GM21423 (cell line): ENCODE data around the gene RNF112.

Source experiments
- ATAC-seq: cut with Tn5 transposase; IDR thresholded peaks from one replicate; pipeline ENCODE4 v1.9.1; 2021; ENCODE audit warnings: mild to moderate bottlenecking, moderate library complexity; ENCODE audit not compliant: unreplicated experiment

The RNF112 gene, protein sequence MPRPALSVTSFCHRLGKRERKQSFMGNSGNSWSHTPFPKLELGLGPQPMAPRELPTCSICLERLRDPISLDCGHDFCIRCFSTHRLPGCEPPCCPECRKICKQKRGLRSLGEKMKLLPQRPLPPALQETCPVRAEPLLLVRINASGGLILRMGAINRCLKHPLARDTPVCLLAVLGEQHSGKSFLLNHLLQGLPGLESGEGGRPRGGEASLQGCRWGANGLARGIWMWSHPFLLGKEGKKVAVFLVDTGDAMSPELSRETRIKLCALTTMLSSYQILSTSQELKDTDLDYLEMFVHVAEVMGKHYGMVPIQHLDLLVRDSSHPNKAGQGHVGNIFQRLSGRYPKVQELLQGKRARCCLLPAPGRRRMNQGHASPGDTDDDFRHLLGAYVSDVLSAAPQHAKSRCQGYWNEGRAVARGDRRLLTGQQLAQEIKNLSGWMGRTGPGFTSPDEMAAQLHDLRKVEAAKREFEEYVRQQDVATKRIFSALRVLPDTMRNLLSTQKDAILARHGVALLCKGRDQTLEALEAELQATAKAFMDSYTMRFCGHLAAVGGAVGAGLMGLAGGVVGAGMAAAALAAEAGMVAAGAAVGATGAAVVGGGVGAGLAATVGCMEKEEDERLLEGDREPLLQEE

DNA sequence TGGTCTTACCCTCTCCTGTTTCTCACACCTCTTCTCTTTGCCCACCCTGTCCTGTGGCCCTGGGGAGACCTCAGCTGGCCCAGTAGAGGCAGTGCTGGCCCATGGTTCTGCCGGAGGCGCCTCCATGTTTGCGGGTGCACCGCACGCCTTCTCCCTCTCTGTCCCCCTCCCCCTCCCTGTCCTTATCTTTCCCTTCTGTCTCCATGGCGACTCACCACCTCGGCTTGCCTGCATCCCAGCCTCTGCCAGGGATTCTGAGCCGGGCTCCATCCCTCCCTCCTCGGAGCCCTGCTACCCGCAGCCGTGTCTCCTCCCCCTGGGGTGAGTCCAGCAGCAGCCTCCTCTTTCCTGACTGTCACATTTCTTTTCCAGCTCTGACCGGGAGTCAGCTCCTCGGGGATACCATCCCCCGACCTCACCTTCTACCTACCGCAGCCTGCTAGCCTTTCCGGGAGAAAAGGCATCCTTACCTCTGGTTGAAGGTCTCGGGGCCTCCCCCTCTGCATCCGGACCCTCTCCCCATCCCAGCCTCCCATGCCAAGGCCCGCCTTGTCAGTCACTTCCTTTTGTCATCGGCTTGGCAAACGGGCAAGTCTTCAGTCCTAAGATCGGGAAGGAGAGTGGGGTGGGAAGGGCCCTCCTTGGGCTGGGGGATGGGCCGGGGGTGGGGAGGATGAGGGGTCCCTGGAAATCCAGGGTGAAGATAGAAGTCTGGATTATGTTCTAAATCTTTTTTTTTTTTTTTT lies at the start of gene RNF112:
RNF112 (plus strand) TSS at position 358 of the 746 bp plus-strand sequence; CDS start at position 535, 177 bp downstream.
- no peak for ATAC-seq

DNA sequence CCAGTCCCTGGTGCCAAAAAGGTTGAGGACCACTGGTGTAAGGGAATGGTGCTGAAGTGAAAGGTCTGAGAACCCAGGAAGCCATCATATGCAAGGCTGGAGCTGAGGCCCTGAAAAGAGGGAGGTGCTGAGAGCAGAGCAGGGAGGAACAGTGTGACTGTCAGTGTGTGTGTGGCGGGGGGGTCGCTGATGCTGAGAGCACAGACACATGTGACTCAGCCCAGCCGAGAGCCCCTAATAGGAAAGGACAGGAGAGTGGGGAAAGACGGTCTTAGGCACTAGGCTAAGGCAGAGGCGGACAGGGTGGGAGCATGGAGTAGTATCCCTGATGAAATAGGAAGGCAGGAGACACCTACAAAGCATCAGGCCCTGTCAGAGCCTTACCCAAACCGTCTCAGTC lies 49.7 kb upstream of the RNF112 start:
- no peak for ATAC-seq

DNA sequence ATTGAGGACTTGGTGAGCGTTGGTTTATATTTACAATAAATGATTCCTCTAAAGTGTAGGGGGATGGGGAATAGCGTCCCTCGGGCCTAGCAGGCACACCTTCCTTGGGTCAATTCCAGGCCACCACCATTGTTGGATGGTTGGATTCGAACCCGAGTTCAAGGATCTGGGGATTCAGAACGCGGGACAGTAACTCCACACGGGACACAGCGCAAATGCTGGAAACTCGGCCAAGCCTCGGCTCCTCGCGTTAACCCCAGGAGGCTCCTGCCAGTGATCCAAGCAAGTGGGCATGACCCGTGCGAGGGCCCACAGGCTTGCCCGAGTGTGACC lies 49.1 kb upstream of the RNF112 start:
- no peak for ATAC-seq

DNA sequence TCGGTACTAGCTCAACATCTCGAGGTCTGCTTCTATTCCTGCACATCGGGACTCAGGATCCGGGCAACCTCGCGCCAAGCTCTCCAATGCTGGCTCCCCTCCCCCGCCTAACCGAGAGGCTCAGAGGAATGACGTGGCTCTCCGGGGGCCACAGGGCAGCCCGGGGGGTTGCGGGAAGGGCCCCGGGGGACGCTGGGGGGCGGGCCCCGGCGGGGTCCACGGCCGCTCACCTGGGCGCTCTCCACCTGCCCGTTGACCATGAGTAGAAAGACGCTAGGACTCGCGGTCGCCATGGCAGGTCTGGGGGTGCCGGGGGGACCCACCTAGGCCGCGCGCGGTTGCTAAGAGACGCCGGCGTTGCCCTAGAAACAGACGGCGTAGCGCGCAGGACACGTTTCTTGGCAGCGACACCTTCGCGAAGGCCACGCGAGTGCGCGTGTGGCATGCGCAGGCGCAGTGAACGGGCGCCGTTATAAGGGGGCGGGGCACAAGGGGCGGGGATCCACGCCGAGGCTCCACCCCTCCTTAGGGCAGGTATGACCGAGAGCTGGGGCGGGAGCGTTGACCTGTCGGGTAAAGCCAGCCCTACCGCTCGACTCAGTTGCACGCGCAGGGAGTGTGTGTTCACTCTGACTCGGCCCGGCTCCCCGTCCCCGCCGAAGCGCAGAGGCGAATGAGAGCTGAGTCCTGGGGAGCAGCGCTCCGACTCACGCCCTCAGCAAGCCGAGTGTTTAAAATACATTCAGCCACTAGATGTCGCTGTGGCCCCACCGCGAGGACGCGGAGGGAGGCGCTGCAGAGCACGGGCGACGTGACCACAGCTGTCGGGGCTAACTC lies 48.5 kb upstream of the RNF112 start, which contains the start of gene B9D1:
B9D1 (minus strand) TSS at position 447 of the 837 bp plus-strand sequence; CDS start at position 293, 154 bp downstream.
- peak; percentile 75 for ATAC-seq

DNA sequence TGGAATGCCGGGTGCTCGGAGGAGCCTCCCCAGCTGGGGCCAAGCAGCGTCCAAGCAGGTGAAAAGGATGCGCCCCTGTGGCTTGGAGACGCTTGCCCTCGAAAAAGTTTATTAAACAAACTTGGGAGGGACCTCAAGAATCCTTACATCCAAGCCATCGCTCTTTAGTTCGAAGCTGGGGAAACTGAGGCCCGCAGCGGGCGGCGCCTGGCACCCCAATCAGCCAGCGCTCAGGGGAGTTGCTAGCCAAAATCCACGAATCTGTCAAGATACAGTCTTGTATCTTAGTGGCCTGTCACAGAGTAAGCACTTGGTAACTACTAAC lies 48.0 kb upstream of the RNF112 start:
- ATAC-seq = no peak

DNA sequence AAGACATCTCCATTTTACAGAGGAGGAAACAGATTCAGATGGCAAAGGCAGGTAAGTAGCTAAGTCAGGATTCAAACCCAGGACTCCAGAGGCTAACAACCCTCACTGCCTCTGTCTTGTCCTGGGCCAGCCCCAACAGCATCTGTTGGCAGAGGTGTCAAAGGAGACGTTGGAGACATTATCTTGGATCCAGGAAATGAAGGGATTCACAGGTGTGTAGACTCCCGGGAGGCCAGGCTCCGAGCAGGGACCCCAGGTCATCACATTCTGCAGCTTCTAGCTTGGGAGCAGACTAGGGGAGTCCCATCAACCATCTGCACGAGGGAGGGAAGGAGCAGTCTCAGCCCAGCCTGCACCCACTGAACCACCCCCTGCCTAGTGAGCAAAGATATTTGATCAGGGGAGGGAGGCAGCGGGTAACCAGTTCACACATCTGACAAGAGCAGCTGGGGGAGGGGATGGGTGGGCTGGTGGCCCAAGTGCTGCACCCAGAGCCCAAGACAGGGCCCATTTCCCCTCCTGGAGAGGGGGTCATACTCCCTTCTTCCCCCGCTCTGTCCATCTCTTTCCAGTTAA lies 47.5 kb upstream of the RNF112 start:
- no peak for ATAC-seq

DNA sequence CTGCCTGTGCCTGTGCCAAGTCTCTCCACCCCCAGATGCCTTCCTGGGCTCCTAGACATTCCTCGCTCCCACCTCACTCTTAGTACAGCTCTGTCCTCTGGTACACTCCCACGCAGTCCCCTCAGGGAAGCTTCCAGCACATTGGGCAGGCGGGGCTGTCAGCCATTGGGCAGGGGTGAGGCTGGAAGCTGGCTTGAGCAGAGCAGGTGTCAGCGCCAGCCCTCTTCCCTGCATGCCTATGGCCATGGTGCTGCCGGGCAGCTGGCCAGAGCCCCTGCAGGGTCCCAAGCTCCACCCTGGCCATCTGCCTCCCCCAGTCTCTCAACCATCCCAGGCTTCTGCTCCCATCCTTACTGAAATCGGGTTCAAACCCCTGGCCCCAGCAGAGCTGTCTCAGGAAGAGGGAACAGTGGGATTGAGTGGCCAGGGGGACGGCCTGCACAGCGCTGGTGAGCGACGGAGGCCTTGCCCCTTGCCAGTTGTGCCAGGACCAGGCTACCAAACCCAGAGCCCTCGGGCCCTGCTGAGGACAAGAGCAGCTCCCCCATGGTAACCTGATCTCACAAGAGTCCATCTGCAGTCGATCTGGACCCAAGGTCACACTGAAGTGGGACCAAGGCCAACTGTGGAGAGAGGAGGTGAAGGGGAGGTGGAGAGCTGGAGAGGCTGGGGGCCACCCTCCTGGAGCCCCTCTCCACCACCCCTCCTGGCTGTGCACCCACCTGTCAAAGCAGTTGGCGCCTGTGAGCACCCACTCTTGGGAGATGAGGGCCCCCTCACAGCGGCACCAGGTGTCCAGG lies 46.1 kb upstream of the RNF112 start:
- no peak for ATAC-seq

DNA sequence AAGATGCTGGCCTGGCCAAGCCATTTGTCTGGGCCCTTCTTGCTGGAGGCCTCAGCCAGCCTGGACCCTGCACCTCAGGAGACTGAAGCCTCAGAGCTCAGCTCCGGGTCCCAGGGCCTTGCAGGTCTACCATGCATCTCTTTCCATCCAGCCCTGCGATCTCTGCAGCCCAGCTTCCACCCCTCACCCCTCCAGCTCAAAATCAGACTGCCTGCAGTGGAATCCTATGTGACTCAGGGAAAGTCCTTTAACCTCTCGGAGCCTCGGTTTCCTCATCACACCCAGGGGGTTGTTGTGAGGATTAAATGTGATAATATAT lies 45.6 kb upstream of the RNF112 start:
- no peak for ATAC-seq

DNA sequence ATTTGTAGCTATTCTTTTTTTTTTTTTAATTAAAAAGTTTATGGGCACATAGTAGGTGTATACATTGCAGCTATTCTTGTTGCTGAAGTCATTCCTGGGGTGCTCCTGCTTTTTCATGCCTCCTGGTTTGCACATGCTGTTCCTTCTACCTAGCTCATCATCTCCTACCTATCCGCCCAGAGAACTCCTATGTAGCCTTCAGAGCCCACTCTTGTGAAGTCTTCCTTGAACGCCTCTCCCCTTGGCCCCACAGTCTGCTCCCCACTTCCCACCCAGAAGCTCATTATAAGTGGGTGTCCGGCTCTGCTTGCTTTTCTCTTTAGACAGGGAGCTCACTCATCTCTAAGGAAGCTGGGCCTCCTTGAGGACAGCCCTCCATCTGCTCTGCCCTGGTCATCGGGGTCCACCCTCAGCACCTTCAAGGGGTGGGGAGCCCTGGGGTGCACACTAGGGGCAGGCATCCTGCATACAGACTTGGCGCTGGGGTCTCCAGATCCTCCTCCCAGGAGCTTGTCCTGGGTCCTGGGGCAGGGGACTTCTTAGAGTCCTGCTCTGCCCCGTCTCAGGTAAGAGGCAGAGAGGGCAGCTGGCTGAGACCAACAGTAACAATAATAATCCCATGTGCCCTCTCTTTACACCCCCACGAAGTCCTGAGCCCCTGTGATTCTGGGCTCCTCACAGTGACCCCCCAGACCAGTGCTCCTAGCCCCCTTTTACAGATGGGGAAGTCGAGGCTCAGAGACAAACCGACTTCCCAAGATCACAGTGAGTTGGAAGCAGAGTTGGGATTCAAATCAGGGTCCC lies 45.0 kb upstream of the RNF112 start:
- ATAC-seq = no peak

DNA sequence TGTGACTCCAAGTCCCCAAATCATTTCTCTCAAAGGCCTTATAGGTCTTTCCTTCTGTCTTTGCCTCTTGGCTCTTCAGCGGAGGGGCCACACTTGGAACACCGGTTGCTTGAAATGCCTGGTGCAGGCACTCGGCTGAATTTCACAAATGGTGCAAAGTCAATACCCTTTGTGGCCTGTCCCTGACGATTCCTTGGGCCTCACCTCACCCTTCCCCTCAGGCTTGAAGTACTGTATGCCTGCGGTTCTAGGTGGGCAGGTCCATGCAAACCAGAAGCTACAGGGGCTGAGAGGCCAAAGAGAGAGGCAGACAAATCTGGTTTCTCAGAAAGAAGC lies 44.4 kb upstream of the RNF112 start:
- no peak for ATAC-seq

DNA sequence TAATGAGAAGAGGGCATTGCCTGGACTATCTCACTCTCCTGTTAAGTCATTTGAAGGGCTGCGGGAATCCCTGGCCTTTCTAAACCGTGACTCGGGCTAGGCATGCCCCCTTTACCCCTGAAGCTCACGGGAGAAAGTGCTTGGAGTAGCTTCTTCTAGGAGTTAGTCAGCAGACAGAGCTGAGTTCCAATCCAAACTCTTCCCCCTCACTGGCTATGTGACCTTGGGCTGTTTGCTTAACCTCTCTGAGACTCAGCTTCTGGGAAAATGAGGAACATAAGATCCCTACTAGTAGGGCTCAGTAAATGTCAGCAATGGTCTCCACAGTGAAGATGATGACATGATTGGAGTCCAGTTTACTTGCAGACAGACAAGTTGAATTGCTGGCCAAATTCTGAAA lies 42.8 kb upstream of the RNF112 start:
- ATAC-seq = no peak

DNA sequence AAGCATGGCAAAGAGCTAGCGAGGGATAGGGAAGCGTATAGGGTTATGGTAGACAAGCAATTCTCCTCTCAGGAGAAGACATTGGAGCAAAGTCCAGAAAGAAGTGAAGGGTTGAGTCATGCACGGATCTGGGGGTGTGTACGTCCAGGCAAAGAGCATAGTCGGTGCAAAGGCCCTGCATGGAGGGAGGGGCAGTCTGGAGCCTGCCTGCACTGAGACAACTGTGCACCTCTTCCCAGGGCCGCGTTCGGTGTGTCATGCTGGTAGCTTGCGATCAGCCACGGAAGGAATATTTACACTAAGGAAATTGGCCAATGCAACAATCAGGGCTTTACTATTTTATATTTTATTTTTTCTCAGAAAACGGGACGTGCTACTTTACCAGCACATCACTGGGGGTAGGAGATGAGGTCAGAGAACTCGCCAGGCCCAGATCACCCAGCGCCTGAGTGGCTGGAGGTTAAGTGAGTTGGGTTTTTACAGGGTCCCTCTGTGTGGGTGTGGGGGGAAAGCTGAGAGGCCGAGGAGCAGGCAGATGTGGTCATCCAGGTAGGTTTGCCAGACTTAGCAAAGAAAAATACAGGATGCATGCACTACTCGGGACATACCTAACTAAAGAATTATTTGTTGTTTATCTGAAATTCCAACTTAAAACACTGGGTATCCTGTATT lies 41.8 kb upstream of the RNF112 start:
- ATAC-seq = no peak

DNA sequence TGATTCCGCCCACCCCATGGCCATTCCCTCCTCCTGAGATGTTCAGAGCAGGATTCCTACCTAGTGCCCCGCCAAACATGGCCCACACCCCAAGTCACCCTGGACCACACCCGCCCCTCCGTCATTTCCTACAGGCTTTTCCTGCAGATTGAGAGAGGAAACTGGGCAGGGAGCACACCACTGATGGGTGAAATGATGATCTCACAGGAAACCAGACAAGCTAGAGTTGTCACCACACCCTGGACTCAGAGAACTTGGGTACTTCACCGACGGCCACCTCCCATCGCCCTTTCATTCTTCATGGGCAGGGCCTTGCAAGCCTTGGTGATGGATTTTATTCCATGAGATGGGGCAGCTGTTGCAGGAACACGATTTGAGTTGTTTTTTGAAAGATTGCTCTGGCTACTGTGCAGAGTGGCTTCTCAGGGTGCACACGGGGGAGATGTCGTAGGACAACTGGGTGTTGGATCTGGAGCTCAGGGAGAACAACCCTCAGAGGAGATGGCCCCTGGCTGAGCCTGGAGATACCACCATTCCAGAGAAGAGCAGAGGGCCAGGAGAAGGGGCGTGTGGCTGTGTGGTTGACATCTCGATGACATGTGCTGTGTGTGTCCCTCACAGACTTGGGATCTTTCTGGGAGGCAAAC lies 41.1 kb upstream of the RNF112 start:
- no peak for ATAC-seq

DNA sequence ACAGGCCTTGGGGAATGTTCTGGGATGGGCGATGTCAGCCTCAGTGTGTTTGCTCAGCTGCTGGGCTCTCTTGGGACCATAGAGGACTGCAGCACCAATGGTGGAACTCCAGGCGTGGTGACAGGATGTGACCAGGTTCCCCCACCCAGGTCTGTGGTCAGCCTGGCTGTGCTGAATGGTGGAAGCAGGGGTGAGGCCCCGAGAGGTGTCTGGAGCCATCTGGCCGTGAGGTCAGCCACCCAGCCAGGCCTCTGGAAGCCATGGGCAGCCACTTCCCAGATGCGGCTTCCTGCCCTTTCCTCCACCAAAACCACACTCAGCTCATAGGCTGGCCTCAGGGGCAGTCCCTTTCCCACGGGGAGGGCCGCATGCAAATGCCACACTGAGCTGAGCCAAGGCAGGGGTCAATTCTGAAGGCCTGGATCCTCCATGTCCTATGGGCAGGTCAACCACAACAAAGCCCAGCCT lies 40.5 kb upstream of the RNF112 start:
- ATAC-seq = peak; percentile 59

DNA sequence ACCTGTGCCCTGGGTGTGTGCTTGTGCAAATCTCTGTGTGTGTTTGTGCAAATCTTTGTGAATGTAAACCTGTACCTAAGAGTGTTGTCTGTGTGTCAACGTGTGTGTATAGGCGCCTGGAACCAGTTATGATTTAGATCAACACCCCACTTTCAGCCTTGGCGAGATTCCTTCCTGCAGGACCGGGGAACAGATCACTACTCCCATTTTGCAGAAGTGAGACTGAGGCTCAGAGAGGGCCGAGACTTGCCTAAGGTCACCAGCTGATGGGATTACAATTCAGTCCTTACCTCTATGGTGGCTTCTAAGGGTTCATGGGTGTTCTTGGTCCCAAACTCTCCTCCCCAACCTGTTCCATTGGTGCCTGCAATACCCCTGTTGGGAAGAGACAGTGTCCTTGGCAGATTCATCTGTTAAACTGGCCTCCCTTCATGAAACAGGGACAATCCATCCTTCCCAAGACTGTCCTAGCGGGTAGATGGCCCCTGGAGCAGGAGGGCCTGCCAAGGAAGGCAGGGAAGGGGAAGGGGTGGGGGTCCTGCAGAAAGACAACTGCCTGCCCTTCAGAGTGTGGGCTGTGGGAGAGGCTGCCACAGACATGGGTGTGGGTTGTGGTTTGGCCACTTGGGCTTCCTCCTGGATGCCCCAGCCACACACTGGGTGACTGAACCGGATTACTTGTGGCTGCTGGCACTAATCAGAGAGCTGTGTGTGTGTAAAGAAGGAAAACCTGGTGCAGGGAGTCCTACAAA lies 39.6 kb upstream of the RNF112 start:
- ATAC-seq = no peak

DNA sequence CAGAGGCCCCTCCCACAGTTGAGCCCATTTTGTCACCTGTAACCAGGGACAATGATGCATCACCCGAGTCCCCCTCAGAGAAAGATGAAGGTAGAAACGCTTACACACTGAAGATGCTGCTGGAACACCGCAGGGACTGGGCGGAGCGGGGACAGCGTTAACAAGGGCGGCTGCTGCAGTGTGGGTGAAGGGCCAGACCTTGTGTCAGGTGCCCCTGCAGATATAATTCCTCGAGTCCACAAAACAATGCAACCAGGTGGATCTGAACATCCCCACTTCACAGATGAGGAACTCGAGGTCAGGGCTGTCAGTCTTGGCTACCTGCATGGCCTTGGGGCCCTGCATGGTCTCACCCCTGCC lies 39.0 kb upstream of the RNF112 start:
- no peak for ATAC-seq

DNA sequence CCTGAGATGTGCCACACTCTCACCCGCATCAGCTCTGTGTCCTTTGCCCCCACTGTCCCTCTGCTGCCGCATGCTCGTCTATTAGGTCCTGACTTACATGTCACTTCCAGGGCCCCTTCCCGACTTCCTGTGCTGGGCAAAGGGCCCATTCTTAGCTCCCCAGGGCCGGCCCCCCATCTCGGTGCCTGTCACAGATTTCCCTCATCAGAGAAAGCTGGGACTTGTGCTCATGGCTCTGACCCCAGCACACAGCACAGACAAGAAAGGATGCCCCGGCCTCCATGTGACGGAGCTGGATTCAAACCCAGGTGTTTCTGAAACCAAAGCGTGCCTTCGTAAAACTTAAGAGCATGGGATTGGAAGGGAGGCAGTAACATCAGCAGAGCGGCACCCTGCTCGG lies 38.6 kb upstream of the RNF112 start:
- ATAC-seq = no peak
